ENCODE measurements around the gene TULP1. TPM values are rescaled to one million over a fixed set of nuclear protein-coding genes. Genes with fewer than 3 reads are reported as not detected.

The TULP1 gene
- total RNA-seq, 3 donors from 2014 or later = not detected

DNA sequence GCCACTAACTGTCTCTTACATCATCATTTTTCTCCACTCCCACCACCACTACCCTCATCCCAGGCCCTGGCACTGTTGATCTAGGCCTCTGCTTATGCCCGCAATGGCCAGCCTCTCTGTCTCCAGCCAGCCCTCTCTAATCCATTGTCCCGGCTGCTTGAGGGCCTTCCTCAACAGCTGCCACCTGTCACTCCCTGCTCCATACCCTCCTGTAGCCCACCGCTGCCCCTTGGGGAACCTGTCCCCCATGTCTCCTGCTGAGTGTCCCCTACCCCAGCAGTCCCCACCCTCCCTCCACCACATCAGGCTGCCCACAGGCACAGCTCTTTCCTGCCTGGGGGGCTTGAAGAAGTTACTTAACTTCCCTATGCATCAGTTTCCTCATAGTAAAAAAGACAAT, 29.2 kb downstream of the TULP1 start:
- intact Hi-C loops (cut with DNase I, micrococcal nuclease) = no loop called here
- H3K36me3 ChIP-seq (ENCODE audit: low read depth) = no peaks in the 10 kb centered on the region
- TF ChIP-seq, protein P1, sequence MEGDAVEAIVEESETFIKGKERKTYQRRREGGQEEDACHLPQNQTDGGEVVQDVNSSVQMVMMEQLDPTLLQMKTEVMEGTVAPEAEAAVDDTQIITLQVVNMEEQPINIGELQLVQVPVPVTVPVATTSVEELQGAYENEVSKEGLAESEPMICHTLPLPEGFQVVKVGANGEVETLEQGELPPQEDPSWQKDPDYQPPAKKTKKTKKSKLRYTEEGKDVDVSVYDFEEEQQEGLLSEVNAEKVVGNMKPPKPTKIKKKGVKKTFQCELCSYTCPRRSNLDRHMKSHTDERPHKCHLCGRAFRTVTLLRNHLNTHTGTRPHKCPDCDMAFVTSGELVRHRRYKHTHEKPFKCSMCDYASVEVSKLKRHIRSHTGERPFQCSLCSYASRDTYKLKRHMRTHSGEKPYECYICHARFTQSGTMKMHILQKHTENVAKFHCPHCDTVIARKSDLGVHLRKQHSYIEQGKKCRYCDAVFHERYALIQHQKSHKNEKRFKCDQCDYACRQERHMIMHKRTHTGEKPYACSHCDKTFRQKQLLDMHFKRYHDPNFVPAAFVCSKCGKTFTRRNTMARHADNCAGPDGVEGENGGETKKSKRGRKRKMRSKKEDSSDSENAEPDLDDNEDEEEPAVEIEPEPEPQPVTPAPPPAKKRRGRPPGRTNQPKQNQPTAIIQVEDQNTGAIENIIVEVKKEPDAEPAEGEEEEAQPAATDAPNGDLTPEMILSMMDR (IDR thresholded peaks at IDR 0.05) = no peak
- no peak for ATAC-seq
- H3K9me3 ChIP-seq = no peaks in the 10 kb centered on the region
- DNase-seq = no peak
- H3K4me1 ChIP-seq (ENCODE audit: low read depth) = peaks cover 26% of the 10 kb centered on the region
- H3K4me3 ChIP-seq = no peak overlapping the region

DNA sequence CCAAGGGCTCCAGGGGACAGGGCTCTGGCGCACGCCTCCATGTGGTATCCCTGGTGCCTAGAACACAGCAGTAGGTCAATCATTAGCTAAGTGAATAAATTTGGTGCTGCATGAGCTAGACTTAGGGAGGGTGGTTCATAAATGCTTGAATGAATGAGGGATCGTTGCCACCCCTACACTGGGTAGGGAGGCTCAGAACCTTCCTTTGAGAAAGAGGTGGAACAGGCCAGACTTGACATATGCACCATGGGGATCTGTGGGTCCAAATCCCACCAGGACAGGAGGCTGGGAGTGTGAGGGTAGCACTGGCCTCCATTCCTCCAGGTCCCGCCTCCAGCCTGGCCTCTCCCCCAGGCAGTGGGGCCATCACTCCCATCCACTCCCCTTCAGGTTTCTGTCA, 29.6 kb downstream of the TULP1 start:
- Histone ChIP-seq H3K36me3 (ENCODE audit: low read depth) (no peaks in the 10 kb centered on the region), H3K9me3 (no peaks in the 10 kb centered on the region), H3K4me1 (ENCODE audit: low read depth) (peaks cover 22% of the 10 kb centered on the region), H3K4me3 (no peak overlapping the region)
- ATAC-seq (no peak), DNase-seq (no peak)
- TF ChIP-seq, protein P1 (IDR thresholded peaks at IDR 0.05) = no peak
- intact Hi-C loops (cut with DNase I, micrococcal nuclease) = no loop called here

- H3K4me1 ChIP-seq (ENCODE audit: low read depth) = peaks cover 5% of the 10 kb centered on the region
- H3K9me3 ChIP-seq = no peaks in the 10 kb centered on the region
- no peaks in the 10 kb centered on the region for H3K36me3 ChIP-seq (ENCODE audit: low read depth)
- ATAC-seq (no peak), DNase-seq (no peak)
- TF ChIP-seq, protein P1 (IDR thresholded peaks at IDR 0.05) = no peak
- H3K4me3 ChIP-seq = no peak overlapping the region
- intact Hi-C loops (cut with DNase I, micrococcal nuclease) = no loop called here
Observed at GRCh38 chr6:35481226-35481625, 31.5 kb downstream of the TULP1 start.

DNA sequence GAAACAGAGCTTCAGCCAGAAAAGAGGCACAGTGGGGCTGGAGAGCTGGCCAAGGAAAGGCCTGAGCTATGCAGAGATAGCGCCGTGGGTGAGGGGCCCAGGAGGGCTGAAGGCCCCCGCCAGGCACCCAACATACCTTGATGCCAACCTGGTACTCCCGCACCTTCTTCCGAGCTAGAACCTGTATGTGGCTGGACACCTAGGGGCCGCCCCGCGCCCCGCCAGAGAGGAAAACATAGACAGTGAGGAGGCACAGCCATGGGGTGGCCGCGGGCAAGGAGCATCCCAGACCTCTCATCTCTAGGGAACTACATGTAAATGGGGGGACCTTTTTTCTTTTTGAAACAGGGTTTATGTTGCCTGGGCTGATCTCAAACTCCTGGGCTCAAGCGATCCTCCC, 32.5 kb downstream of the TULP1 start:
- intact Hi-C loops (cut with DNase I, micrococcal nuclease) = no loop called here
- ATAC-seq (no peak), DNase-seq (no peak)
- Histone ChIP-seq H3K9me3 (no peaks in the 10 kb centered on the region), H3K4me3 (no peak overlapping the region), H3K36me3 (ENCODE audit: low read depth) (no peaks in the 10 kb centered on the region), H3K4me1 (ENCODE audit: low read depth) (peaks cover 2% of the 10 kb centered on the region)
- TF ChIP-seq, protein P1 (IDR thresholded peaks at IDR 0.05) = no peak

DNA sequence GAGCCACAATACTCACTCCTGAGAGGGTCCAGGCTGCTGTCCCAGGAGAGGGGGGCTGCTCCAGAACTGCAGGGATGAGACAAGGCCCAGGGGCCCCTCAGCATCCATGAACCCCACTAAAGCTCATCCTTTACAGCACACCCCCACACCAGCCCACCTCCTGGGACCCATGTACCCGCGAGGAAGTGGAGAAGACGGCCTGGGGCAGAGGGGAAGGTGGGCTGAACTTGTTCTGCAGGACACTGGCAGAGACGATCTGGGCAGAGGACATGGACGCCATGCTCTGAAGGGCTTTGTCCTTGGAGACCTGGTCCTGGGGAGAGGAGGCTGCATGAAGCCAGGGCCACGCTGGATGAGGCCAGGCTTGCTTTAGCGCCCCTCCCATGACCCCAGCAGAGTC, 34.4 kb downstream of the TULP1 start:
- intact Hi-C loops (cut with DNase I, micrococcal nuclease) = no loop called here
- Histone ChIP-seq H3K4me1 (ENCODE audit: low read depth) (no peaks in the 10 kb centered on the region), H3K36me3 (ENCODE audit: low read depth) (no peaks in the 10 kb centered on the region), H3K9me3 (no peaks in the 10 kb centered on the region), H3K4me3 (no peak overlapping the region)
- ATAC-seq (no peak), DNase-seq (no peak)
- TF ChIP-seq, protein P1 (IDR thresholded peaks at IDR 0.05) = no peak

DNA sequence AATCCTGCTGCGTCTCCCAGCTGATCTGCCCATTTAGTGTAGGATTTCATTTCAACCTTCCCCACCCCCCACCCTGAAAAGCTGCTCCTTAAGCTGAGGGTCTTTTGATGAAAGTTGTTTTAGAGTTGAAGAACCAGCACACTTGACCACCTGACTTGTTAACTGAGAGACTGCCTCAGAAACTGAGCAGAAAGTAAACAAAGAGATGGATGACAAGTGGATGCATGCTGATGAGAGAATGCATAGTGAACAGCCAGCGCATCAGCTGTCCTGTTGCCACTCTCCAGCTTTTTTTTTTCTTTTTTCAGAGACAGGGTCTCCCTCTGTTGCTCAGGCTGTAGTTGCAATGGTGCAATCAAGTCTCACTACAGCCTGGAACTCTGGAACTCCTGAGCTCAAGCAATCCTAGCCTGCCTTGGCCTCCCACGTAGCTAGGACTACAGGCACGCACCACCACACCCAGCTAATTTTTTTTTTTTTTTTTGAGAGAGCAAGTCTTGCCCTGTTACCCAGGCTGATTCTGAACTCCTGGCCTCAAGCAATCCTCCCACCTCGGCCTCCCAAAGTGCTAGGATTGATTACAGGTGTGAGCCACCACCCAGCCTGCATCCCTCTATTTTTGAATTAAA, 35.0 kb downstream of the TULP1 start:
- DNase-seq (no peak), ATAC-seq (no peak)
- TF ChIP-seq, protein P1 (IDR thresholded peaks at IDR 0.05) = no peak
- Histone ChIP-seq H3K9me3 (no peaks in the 10 kb centered on the region), H3K4me3 (no peak overlapping the region), H3K36me3 (ENCODE audit: low read depth) (no peaks in the 10 kb centered on the region), H3K4me1 (ENCODE audit: low read depth) (no peaks in the 10 kb centered on the region)
- intact Hi-C loops (cut with DNase I, micrococcal nuclease) = no loop called here

Measured in mucosa of descending colon (tissue), 3 donors.